Lower lobe of right lung (tissue), 2 donors: ENCODE results near the gene ZNF584. TPM values are rescaled to one million over a fixed set of nuclear protein-coding genes. Genes with fewer than 3 reads are reported as not detected.

Experiments
- ATAC-seq, 2 donors: fragments of 200-7000 bp; cut with Tn5 transposase; one replicate each; pipeline ENCODE4 v1.9.1; 2020 to 2022; ENCODE audit warnings: mild to moderate bottlenecking in 2 of 2, moderate library complexity in 2 of 2
- DNase-seq: peaks from one replicate; pipeline ENCODE4 v3.0.0-alpha.2; 2020
- H3K27ac ChIP-seq: fragments of 200-600 bp; one replicate; pipeline ENCODE4 v1.8.0; 2022
- H3K27me3 ChIP-seq: fragments of 200-600 bp; one replicate; pipeline ENCODE4 v1.8.0; 2022; ENCODE audit warnings: low read depth
- H3K36me3 ChIP-seq: fragments of 200-600 bp; one replicate; pipeline ENCODE4 v1.8.0; 2022; ENCODE audit warnings: mild to moderate bottlenecking
- H3K4me1 ChIP-seq: fragments of 200-600 bp; one replicate; pipeline ENCODE4 v1.8.0; 2022
- H3K4me3 ChIP-seq: fragments of 200-600 bp; one replicate; pipeline ENCODE4 v1.8.0; 2022; ENCODE audit warnings: mild to moderate bottlenecking
- H3K9me3 ChIP-seq: fragments of 200-600 bp; one replicate; pipeline ENCODE4 v1.8.0; 2022
- intact Hi-C: fragments of 100-400 bp; cut with DNase I; formaldehyde crosslinking; loops from one replicate; pipeline ENCODE4 v1.11.0; 2022
- total RNA-seq: library from RNA; stranded (reverse); fragmentation: NEBNext Ultra II Directional; extraction: Animal tissue kit (Norgen Biotek cat#: 25700); gene quantifications from one replicate; pipeline ENCODE4 v1.2.1, GENCODE V29; 2021
- TF ChIP-seq, protein P1 (sequence below): fragments of 200-600 bp; IDR thresholded peaks from one replicate; pipeline ENCODE4 v1.8.0; 2022; ENCODE audit warnings: antibody characterized with exemption, mild to moderate bottlenecking
- donor health status: DM: no; HTN: yes; CAD: no; lungs with severe emphysema.

Gene ZNF584
- total RNA-seq, 1 donor from 2014 or later = 10.0 TPM

DNA sequence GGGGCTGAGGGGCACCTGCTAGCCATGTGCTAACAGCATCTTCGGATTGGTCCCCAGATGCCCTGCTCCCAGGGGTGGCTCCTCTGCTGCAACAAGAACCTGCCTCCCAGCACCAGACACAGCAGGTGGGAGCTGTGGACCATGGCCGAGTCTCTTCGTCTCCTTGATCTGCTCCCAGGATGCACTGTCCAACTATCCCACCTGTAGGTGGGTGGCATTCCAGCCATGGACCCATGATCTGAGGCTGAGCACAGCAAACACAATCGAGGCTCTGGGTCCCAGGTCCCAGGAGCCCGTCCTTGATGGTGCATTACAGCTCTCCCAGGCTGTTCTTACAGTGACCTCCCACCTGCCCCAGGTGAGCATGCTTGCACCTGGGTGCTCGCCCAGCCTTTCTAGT lies 29.2 kb upstream of the ZNF584 start:
- no peak overlapping the region for H3K4me3 ChIP-seq
- no peaks in the 10 kb centered on the region for H3K27me3 ChIP-seq
- TF ChIP-seq, protein P1, sequence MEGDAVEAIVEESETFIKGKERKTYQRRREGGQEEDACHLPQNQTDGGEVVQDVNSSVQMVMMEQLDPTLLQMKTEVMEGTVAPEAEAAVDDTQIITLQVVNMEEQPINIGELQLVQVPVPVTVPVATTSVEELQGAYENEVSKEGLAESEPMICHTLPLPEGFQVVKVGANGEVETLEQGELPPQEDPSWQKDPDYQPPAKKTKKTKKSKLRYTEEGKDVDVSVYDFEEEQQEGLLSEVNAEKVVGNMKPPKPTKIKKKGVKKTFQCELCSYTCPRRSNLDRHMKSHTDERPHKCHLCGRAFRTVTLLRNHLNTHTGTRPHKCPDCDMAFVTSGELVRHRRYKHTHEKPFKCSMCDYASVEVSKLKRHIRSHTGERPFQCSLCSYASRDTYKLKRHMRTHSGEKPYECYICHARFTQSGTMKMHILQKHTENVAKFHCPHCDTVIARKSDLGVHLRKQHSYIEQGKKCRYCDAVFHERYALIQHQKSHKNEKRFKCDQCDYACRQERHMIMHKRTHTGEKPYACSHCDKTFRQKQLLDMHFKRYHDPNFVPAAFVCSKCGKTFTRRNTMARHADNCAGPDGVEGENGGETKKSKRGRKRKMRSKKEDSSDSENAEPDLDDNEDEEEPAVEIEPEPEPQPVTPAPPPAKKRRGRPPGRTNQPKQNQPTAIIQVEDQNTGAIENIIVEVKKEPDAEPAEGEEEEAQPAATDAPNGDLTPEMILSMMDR = no peak
- peak; percentile 39 for DNase-seq
- intact Hi-C loops = no loop called here
- no peaks in the 10 kb centered on the region for H3K36me3 ChIP-seq
- ATAC-seq = no peak
- peaks cover 23% of the 10 kb centered on the region for H3K4me1 ChIP-seq
- no peaks in the 10 kb centered on the region for H3K9me3 ChIP-seq
- no peak overlapping the region for H3K27ac ChIP-seq

DNA sequence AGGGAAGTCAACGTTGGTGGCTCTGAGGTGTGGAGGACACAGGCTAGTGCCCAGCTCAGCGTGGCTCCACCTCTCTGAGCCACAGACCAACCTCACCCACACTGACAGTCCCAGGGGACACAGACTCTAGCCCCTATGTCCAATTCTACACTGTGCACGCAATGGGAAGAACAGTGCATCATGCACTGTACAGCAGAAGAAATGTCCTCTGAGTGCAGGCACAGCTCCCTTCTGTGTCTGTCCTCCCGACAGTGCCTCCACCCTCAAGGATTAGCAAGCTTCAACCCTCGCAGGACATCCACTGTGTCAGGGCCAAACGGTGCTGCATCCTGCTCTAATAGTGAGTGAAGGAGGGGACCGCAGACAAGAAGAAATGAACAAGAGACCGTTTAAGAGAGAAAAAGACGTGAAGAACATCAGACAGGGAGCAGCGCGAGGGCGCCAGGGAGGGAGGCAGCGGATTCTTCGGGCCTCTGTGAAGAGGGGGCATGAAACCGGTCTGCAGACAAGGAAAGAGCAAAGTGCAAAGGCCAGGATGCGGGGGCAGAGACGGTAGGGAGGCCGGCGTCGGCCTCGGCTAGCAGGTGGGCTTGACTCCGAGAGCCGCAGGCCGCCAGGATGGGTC lies 28.3 kb upstream of the ZNF584 start:
- ATAC-seq (no peak), DNase-seq (no peak)
- Histone ChIP-seq H3K4me1 (peaks cover 23% of the 10 kb centered on the region), H3K4me3 (peak overlapping the region; percentile 85), H3K27ac (peak overlapping the region; percentile 94), H3K27me3 (no peaks in the 10 kb centered on the region), H3K9me3 (no peaks in the 10 kb centered on the region), H3K36me3 (no peaks in the 10 kb centered on the region)
- intact Hi-C loops = no loop called here
- TF ChIP-seq, protein P1 = no peak

DNA sequence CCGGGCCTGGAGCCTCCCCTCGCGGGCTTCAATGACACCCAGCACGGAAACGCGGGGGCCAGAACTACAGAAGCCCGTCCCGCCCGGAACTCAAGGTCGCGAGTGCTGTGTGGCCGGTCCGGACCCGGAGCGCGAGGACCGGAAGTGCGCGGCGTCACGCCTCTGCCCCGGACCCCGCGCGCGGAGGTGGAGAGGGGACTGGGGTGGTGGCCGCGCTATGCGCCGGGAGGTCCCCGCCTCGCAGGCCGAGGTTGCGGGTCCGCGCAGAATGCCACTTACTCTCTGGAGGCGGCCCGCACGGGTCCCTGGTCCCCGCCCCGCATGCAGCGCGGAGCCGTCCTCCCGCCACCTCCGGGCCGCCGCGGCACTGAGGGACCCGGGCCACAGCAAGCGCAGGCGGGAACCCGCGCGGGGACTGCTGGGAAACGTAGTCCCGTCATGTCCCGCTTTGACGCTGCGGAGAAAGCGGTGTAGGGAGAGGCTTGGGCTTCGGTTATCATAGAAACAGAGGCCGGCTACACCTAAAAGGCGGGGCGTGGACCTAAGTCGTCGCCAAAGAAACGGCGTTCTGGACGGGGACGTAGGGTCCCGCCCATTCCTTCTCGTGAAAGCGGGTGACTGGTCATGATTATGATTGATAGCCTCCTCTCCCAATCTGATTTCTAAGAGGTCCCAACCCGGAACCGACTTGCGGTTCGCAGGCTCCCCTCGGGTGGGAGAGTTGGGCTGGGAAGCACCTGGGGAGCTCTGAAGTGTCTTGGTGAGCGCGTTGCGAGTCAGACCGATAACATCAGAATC lies 27.6 kb upstream of the ZNF584 start, which contains the start of gene ZNF837:
TSS of gene ZNF837 (minus strand) at position 369 of the 798 bp plus-strand sequence. CDS start 11,698 bp downstream, outside the sequence.
- TF ChIP-seq, protein P1 = no peak
- Histone ChIP-seq H3K27me3 (no peaks in the 10 kb centered on the region), H3K36me3 (no peaks in the 10 kb centered on the region), H3K9me3 (no peaks in the 10 kb centered on the region), H3K4me3 (peak within 1 kb of the TSS; percentile 85), H3K4me1 (peaks cover 29% of the 10 kb centered on the region), H3K27ac (peak within 1 kb of the TSS; percentile 94)
- intact Hi-C loops = no loop called here
- peak; percentile 100 for DNase-seq
- ATAC-seq = peak; percentile 96

DNA sequence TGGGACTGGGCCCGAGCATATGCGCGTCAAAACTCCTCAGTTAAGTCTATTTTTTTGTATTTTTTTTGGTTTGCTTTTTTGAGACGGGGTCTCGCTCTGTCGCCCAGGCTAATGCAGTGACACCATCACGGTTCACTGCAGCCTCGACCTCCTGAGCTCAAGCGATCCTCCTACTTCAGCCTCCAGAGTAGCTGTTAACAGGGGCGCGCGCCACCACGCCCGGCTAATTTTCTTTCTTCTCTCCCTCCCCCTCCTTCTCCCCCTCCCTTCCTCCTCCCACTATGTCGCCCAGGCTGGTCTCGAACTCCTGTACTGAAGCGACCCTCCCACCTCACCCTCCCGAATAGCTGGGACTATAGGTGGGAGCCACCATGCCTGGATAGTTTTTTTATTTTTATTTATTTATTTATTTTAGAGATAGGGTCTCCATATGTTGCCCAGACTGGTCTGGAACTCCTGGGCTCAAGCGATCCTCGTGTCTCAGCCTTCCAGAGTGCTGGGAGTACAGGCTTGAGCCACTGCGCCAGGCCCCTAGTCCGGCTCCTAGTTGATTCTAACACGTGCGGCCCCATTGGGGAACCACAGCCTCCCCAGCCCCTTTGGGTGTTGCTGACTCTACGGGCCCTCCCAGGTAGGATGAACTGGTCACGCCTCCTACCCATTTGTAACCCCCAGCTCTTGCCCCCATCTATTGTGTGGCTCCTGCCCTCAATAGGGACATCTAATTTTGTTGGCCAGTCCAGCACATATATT lies 26.8 kb upstream of the ZNF584 start:
- Histone ChIP-seq H3K4me3 (peak overlapping the region; percentile 85), H3K27ac (peak overlapping the region; percentile 94), H3K9me3 (no peaks in the 10 kb centered on the region), H3K36me3 (no peaks in the 10 kb centered on the region), H3K27me3 (no peaks in the 10 kb centered on the region), H3K4me1 (peaks cover 36% of the 10 kb centered on the region)
- DNase-seq = peak; percentile 56
- no peak for ATAC-seq
- TF ChIP-seq, protein P1 = no peak
- intact Hi-C loops = no loop called here

DNA sequence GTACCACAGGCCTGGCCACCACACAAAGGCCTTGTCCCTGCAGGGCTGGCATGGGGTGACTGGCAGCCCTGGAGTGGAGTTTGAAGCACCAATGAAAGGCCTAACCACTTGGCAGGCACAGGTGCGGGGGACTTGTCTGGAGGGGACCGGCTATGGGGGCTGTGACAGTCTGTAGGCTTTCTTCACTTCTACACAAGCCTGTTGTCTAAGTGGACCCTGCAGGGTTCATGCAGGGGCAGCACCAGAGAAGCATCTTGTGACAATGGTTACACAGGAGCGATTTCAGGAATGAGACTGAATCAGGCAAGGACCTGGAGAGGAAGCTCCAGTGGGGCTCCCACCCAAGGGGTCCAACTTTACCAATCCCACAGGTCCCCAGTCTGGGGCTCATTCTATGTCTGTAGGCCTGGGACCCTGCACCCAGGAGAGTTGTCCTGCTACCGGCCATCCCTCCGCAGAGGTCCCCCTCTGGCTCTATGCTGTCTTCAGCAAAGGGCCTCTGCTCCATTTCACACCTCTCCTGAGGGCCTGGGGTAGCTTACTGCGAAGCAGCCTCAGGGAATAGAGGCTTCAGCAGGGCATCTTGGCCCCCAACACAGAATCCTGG lies 25.3 kb upstream of the ZNF584 start:
- H3K4me1 ChIP-seq = peaks cover 43% of the 10 kb centered on the region
- H3K36me3 ChIP-seq = peaks cover 2% of the 10 kb centered on the region
- TF ChIP-seq, protein P1 = no peak
- intact Hi-C loops = no loop called here
- H3K27me3 ChIP-seq = no peaks in the 10 kb centered on the region
- no peaks in the 10 kb centered on the region for H3K9me3 ChIP-seq
- no peak overlapping the region for H3K4me3 ChIP-seq
- peak; percentile 30 for DNase-seq
- no peak for ATAC-seq
- H3K27ac ChIP-seq = no peak overlapping the region
